ENCODE measurements around the gene ABHD11. TPM values are rescaled to one million over a fixed set of nuclear protein-coding genes. Genes with fewer than 3 reads are reported as not detected.
A peak's percentile ranks its signal among the peaks of the same experiment; 100 is the strongest.

The ABHD11 gene
- polyA plus RNA-seq, 4 donors = 53.0 to 93.3 (median 62.5) TPM

DNA sequence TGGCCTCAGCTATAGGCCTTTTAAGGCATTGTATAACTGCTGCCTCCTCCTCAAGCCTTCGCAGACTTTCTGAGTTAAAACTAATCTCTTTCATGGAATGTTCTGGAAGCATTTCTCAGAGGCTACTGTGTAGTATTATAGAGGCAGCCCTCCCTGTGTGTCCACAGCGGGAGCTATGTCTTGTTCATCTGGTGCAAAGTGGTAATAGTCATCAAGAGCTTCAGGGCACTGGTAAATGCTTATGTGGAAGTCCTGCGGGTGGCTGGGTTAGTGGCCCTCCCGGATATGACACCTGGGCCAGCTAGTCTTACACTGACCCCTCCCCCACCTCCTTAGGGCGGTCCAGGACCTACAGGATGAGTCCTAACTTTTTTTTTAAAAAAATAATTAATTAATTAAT lies 2.2 kb upstream of the ABHD11 start:
- Histone ChIP-seq H3K4me3 (ENCODE audit: low read depth in 1 of 3, low read length in 3 of 3) (no peak overlapping the region), H3K36me3 (ENCODE audit: control insufficient read depth in 3 of 3, insufficient read depth in 2 of 3, low read depth in 1 of 3, low read length in 3 of 3) (peaks cover 0 to 21% (median 6%) of the 10 kb centered on the region in 3 donors), H3K27ac (ENCODE audit: low read depth in 1 of 3, low read length in 2 of 3) (peak overlapping the region; percentile 50 to 99 (median 57)), H3K27me3 (ENCODE audit: control insufficient read depth in 3 of 3, insufficient read depth in 3 of 3, low read length in 3 of 3) (no peaks in the 10 kb centered on the region), H3K4me1 (ENCODE audit: control insufficient read depth in 3 of 3, insufficient read depth in 2 of 3, low read depth in 1 of 3, low read length in 2 of 3) (peaks cover 0 to 55% (median 4%) of the 10 kb centered on the region in 3 donors), H3K9me3 (ENCODE audit: control insufficient read depth in 2 of 2, insufficient read depth in 1 of 2, low read depth in 1 of 2, low read length in 1 of 2) (no peaks in the 10 kb centered on the region)
- WGBS, 3 donors = 77 to 86% (median 77%) methylated on average over 5 of the region's 5 CpGs
- DNase-seq (peak in 1 of 2 donors; percentile 56), FAIRE-seq (no peak)

DNA sequence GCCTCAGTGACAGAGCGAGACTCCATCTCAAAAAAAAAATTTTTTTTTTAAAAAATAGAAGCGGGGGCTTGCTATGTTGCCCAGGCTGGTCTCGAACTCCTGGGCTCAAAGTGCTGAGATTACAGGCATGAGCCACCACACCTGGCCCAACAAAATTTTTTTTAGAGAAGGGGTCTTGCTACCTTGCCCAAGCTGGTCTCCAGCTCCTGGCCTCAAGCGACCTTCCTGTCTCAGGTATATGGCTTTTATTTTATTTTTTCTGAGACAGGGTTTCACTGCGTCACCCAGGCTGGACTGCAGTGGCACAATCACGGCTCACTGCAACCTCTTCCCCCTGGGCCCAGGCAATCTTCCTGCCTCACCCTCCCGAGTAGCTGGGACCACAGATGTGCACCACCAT lies 1.6 kb upstream of the ABHD11 start:
- peaks cover 0 to 27% (median 6%) of the 10 kb centered on the region in 3 donors for H3K36me3 ChIP-seq (ENCODE audit: control insufficient read depth in 3 of 3, insufficient read depth in 2 of 3, low read depth in 1 of 3, low read length in 3 of 3)
- H3K9me3 ChIP-seq (ENCODE audit: control insufficient read depth in 2 of 2, insufficient read depth in 1 of 2, low read depth in 1 of 2, low read length in 1 of 2) = no peaks in the 10 kb centered on the region
- no peak for DNase-seq
- WGBS, 3 donors = 89 to 92% (median 92%) methylated on average over 7 of the region's 7 CpGs
- no peak for FAIRE-seq
- no peak overlapping the region for H3K4me3 ChIP-seq (ENCODE audit: low read depth in 1 of 3, low read length in 3 of 3)
- H3K27me3 ChIP-seq (ENCODE audit: control insufficient read depth in 3 of 3, insufficient read depth in 3 of 3, low read length in 3 of 3) = no peaks in the 10 kb centered on the region
- H3K27ac ChIP-seq (ENCODE audit: low read depth in 1 of 3, low read length in 2 of 3) = peak overlapping the region; percentile 50 to 99 (median 57)
- peaks cover 0 to 61% (median 4%) of the 10 kb centered on the region in 3 donors for H3K4me1 ChIP-seq (ENCODE audit: control insufficient read depth in 3 of 3, insufficient read depth in 2 of 3, low read depth in 1 of 3, low read length in 2 of 3)

DNA sequence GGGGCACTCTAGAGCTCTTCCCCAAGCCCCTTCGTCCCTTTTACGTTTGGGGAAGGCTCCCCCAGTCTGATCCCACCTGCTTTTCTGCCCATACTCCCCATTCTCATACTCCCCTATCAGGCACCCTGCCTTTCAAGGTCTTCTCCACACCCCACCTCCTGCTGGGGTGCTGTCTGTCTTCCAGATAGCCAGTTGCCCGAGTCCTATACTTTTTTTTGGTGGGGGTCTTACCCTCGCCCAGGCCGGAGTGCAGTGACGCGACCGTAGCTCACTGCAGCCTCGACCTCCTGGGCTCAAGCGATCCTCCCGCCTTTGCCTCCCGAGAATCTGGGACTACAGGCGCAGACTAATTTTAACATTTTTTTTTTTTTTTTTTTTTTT lies 775 bp upstream of the ABHD11 start:
- no peak for FAIRE-seq
- Histone ChIP-seq H3K27me3 (ENCODE audit: control insufficient read depth in 3 of 3, insufficient read depth in 3 of 3, low read length in 3 of 3) (no peaks in the 10 kb centered on the region), H3K4me1 (ENCODE audit: control insufficient read depth in 3 of 3, insufficient read depth in 2 of 3, low read depth in 1 of 3, low read length in 2 of 3) (peaks cover 0 to 65% (median 4%) of the 10 kb centered on the region in 3 donors), H3K9me3 (ENCODE audit: control insufficient read depth in 2 of 2, insufficient read depth in 1 of 2, low read depth in 1 of 2, low read length in 1 of 2) (no peaks in the 10 kb centered on the region), H3K36me3 (ENCODE audit: control insufficient read depth in 3 of 3, insufficient read depth in 2 of 3, low read depth in 1 of 3, low read length in 3 of 3) (peaks cover 0 to 30% (median 6%) of the 10 kb centered on the region in 3 donors), H3K27ac (ENCODE audit: low read depth in 1 of 3, low read length in 2 of 3) (peak overlapping the region; percentile 84 to 99 (median 89)), H3K4me3 (ENCODE audit: low read depth in 1 of 3, low read length in 3 of 3) (peak overlapping the region; percentile 43 to 78 (median 59))
- WGBS, 3 donors = 19 to 46% (median 27%) methylated on average over 12 to 13 of the region's 13 CpGs
- DNase-seq = no peak

DNA sequence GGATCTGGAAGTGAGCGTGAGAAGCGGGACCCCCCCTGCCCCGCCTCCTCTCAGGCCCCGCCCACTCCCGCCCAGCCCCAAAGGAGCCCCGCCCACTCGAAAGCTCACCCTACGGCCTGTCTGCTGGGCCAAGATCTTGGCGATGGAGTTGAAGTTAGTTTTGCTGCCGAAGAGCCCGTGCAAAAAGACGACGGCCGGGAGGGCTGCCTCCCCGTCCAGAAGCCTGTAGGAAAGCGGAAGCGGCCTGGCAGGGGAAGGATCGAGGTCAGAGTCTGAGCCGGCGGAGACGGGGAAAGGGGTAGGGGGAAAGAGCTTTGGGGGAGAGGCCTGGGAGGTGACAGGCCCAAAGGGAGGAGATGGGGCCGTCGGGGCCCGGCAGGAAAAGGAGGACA lies 386 bp downstream of the ABHD11 start:
- peaks cover 0 to 30% (median 6%) of the 10 kb centered on the region in 3 donors for H3K36me3 ChIP-seq (ENCODE audit: control insufficient read depth in 3 of 3, insufficient read depth in 2 of 3, low read depth in 1 of 3, low read length in 3 of 3)
- H3K9me3 ChIP-seq (ENCODE audit: control insufficient read depth in 2 of 2, insufficient read depth in 1 of 2, low read depth in 1 of 2, low read length in 1 of 2) = no peaks in the 10 kb centered on the region
- peak overlapping the region; percentile 60 to 83 (median 78) for H3K4me3 ChIP-seq (ENCODE audit: low read depth in 1 of 3, low read length in 3 of 3)
- H3K27me3 ChIP-seq (ENCODE audit: control insufficient read depth in 3 of 3, insufficient read depth in 3 of 3, low read length in 3 of 3) = no peaks in the 10 kb centered on the region
- no peak for FAIRE-seq
- WGBS, 3 donors = 0 to 1% (median 1%) methylated on average over 22 to 24 of the region's 24 CpGs
- H3K27ac ChIP-seq (ENCODE audit: low read depth in 1 of 3, low read length in 2 of 3) = peak overlapping the region; percentile 86 to 97 (median 90)
- peaks cover 0 to 53% (median 4%) of the 10 kb centered on the region in 3 donors for H3K4me1 ChIP-seq (ENCODE audit: control insufficient read depth in 3 of 3, insufficient read depth in 2 of 3, low read depth in 1 of 3, low read length in 2 of 3)
- DNase-seq = peak; percentile 76 to 83

DNA sequence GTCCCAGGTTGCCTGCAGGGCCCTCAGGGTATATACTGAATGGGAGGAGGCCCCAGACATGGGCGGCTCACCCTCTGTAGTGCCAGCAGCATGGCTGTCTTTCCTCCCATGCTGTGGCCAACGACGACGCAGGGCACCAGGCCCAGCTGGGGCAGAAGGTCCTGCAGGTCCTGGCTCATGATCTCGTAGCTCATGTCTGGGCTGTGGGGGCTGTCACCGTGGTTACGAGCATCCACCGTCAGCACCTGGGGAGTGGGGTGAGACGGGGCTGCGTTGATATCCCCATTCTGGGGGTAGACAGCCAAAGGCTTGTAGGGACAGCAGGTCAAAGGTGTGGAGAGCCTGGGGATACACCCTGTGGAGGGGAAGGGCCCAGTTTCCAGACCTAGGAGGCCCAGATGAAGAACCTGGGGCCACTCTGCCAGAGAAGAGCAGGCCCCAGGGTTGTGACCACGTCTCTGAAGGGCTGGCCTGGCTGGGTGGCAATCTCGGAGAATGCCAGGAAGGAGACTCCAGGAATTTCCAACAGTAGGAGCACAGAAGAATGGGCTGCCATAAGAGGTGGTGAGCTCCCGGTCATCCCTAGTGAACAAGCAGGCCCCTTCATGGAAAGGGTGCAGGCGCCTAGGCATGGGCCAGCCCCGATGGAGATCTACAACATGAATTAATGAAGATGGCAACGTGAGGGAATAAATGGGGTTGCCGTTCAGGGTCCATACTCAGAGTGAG lies 947 bp downstream of the ABHD11 start:
- peaks cover 0 to 49% (median 4%) of the 10 kb centered on the region in 3 donors for H3K4me1 ChIP-seq (ENCODE audit: control insufficient read depth in 3 of 3, insufficient read depth in 2 of 3, low read depth in 1 of 3, low read length in 2 of 3)
- DNase-seq = peak in 1 of 2 donors; percentile 11

DNA sequence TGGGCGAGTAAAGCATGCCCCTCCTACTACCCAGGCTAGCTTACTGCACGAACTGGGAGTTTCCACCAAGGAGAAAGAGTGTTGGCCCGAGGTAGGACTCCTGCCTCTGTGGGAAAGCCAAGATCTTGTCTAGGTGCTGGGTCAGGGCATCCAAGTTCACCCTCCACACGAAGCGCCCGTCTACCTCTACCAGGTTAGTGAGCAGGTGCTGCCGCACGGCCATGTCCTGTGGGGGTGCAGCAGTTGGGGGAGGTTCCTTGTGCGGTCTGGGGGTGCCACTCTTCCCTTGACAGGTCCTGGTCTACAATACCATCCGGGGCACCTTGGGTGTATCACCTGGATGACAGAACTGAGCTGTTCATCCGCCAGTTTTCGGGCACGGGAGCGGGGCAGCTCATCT lies 1.7 kb downstream of the ABHD11 start:
- Histone ChIP-seq H3K36me3 (ENCODE audit: control insufficient read depth in 3 of 3, insufficient read depth in 2 of 3, low read depth in 1 of 3, low read length in 3 of 3) (peaks cover 0 to 30% (median 6%) of the 10 kb centered on the region in 3 donors), H3K27me3 (ENCODE audit: control insufficient read depth in 3 of 3, insufficient read depth in 3 of 3, low read length in 3 of 3) (no peaks in the 10 kb centered on the region), H3K27ac (ENCODE audit: low read depth in 1 of 3, low read length in 2 of 3) (peak overlapping the region in 1 of 3 donors; percentile 86), H3K4me3 (ENCODE audit: low read depth in 1 of 3, low read length in 3 of 3) (peak overlapping the region in 2 of 3 donors; percentile 1 to 60), H3K4me1 (ENCODE audit: control insufficient read depth in 3 of 3, insufficient read depth in 2 of 3, low read depth in 1 of 3, low read length in 2 of 3) (peaks cover 0 to 42% (median 2%) of the 10 kb centered on the region in 3 donors), H3K9me3 (ENCODE audit: control insufficient read depth in 2 of 2, insufficient read depth in 1 of 2, low read depth in 1 of 2, low read length in 1 of 2) (no peaks in the 10 kb centered on the region)
- no peak for FAIRE-seq
- whole genome bisulfite sequencing, 3 donors = 56 to 90% (median 60%) methylated on average over 14 of the region's 14 CpGs
- DNase-seq = peak in 1 of 2 donors; percentile 7

More for the DNA sequence above, 947 bp downstream of the ABHD11 start:
- FAIRE-seq = no peak
- 31 to 68% (median 45%) methylated on average over 16 to 17 of the region's 17 CpGs for WGBS, 3 donors
- Histone ChIP-seq H3K27ac (ENCODE audit: low read depth in 1 of 3, low read length in 2 of 3) (peak overlapping the region; percentile 75 to 90 (median 86)), H3K36me3 (ENCODE audit: control insufficient read depth in 3 of 3, insufficient read depth in 2 of 3, low read depth in 1 of 3, low read length in 3 of 3) (peaks cover 0 to 30% (median 6%) of the 10 kb centered on the region in 3 donors), H3K4me3 (ENCODE audit: low read depth in 1 of 3, low read length in 3 of 3) (peak overlapping the region; percentile 60 to 83 (median 78)), H3K27me3 (ENCODE audit: control insufficient read depth in 3 of 3, insufficient read depth in 3 of 3, low read length in 3 of 3) (no peaks in the 10 kb centered on the region), H3K9me3 (ENCODE audit: control insufficient read depth in 2 of 2, insufficient read depth in 1 of 2, low read depth in 1 of 2, low read length in 1 of 2) (no peaks in the 10 kb centered on the region)

DNA sequence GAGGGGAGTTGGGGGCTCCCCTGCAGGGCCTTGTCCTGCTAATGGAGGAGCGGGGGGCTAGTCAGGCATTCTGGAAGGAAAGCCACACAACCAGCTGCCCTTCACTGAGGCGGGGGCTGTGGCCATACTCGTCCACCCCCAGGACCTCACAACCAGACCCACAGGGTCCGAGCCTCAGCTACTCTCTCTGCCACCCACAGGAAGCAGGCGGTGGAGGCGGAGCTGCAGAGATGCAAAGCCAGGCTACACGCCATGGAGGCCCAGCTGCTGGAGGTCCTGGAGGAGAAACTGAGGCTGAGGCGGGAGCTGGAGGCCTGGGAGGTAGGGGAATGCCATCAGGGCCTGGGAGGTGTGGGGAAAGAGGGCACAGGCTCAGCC lies 3.1 kb downstream of the ABHD11 start:
- Histone ChIP-seq H3K27me3 (ENCODE audit: control insufficient read depth in 3 of 3, insufficient read depth in 3 of 3, low read length in 3 of 3) (no peaks in the 10 kb centered on the region), H3K4me3 (ENCODE audit: low read depth in 1 of 3, low read length in 3 of 3) (peak overlapping the region in 2 of 3 donors; percentile 14 to 51), H3K27ac (ENCODE audit: low read depth in 1 of 3, low read length in 2 of 3) (peak overlapping the region; percentile 88 to 92 (median 92)), H3K4me1 (ENCODE audit: control insufficient read depth in 3 of 3, insufficient read depth in 2 of 3, low read depth in 1 of 3, low read length in 2 of 3) (peaks cover 0 to 34% (median 2%) of the 10 kb centered on the region in 3 donors), H3K36me3 (ENCODE audit: control insufficient read depth in 3 of 3, insufficient read depth in 2 of 3, low read depth in 1 of 3, low read length in 3 of 3) (peaks cover 0 to 30% (median 6%) of the 10 kb centered on the region in 3 donors), H3K9me3 (ENCODE audit: control insufficient read depth in 2 of 2, insufficient read depth in 1 of 2, low read depth in 1 of 2, low read length in 1 of 2) (no peaks in the 10 kb centered on the region)
- DNase-seq (no peak), FAIRE-seq (no peak)
- 72 to 87% (median 82%) methylated on average over 8 of the region's 8 CpGs for WGBS, 3 donors

DNA sequence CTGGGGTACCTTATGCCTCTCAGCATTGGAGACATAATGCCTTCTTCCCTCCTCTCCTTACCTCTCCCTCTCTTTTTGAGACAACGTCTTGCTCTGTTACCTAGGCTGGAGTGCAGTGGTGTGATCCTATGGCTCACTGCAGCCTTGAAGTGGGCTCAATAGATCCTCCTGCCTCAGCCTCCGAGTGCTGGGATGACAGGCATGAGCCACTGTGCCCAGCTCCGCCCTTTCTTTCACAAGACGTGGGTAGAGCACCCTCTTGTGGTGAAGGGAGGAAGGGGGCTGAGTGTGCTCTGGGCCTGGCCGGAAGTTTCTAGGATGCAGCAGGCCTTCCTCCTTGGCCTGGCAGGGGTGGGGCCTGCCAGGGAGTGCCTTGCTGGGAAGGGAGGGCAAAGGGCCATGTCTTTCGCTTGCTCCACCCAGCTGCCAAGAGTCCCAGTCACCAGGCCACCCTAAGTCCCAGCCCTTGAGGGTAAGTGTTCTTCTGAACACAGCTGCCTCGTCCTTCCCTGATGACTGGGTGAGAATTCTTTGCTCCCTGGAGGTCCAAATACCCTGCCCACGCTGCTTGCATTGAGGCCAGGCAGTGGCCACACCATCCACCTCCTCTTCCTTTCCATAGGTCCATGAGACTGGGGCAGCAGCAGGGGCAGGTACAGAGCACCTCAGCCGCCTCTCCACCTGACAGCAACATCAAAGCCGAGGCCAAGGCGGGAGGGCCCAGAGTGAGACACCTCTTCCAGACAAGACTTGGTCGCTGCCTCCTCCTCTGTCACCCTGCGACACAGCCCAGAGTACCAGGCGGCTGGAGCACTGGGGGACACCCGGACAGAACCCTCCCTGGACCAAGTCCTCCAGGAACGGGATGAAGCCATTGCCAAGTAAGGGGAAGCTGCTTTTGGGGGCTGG lies 3.7 kb downstream of the ABHD11 start:
- DNase-seq (peak; percentile 95 to 99), FAIRE-seq (no peak)
- Histone ChIP-seq H3K27ac (ENCODE audit: low read depth in 1 of 3, low read length in 2 of 3) (peak overlapping the region; percentile 88 to 92 (median 92)), H3K9me3 (ENCODE audit: control insufficient read depth in 2 of 2, insufficient read depth in 1 of 2, low read depth in 1 of 2, low read length in 1 of 2) (no peaks in the 10 kb centered on the region), H3K4me3 (ENCODE audit: low read depth in 1 of 3, low read length in 3 of 3) (peak overlapping the region in 2 of 3 donors; percentile 14 to 51), H3K27me3 (ENCODE audit: control insufficient read depth in 3 of 3, insufficient read depth in 3 of 3, low read length in 3 of 3) (no peaks in the 10 kb centered on the region), H3K36me3 (ENCODE audit: control insufficient read depth in 3 of 3, insufficient read depth in 2 of 3, low read depth in 1 of 3, low read length in 3 of 3) (peaks cover 0 to 30% (median 6%) of the 10 kb centered on the region in 3 donors), H3K4me1 (ENCODE audit: control insufficient read depth in 3 of 3, insufficient read depth in 2 of 3, low read depth in 1 of 3, low read length in 2 of 3) (peaks cover 0 to 31% (median 2%) of the 10 kb centered on the region in 3 donors)
- 17 to 47% (median 38%) methylated on average over 15 to 16 of the region's 16 CpGs for WGBS, 3 donors

All from small intestine (tissue), 7 donors.